HepG2 (cell line): Measurements from ENCODE around the gene CLN6. TPM values are rescaled to one million over a fixed set of nuclear protein-coding genes. Genes with fewer than 3 reads are reported as not detected.

Source experiments
- ARID4A ChIP-seq: sonication (generic); formaldehyde crosslinking; IDR thresholded peaks from 2 replicates; pipeline ENCODE4 v1.5.0; 2020; ENCODE audit warnings: mild to moderate bottlenecking, missing genetic modification reagents, borderline replicate concordance
- ATM ChIP-seq: fragments of 450-650 bp; IDR thresholded peaks from 2 replicates; pipeline ENCODE4 v1.7.1; 2017; ENCODE audit warnings: mild to moderate bottlenecking, borderline replicate concordance
- CAMTA2 ChIP-seq: sonication (generic); formaldehyde crosslinking; IDR thresholded peaks from 2 replicates; pipeline ENCODE4 v1.4.0; 2020; ENCODE audit warnings: mild to moderate bottlenecking, missing genetic modification reagents, borderline replicate concordance
- HCFC1 ChIP-seq: fragments of 150-350 bp; IDR thresholded peaks from 2 replicates; pipeline ENCODE4 v1.6.1; 2014; ENCODE audit warnings: low read depth, low read length
- IRF1 ChIP-seq: sonication (generic); formaldehyde crosslinking; IDR thresholded peaks from 2 replicates; pipeline ENCODE4 v1.4.0; 2020; ENCODE audit warnings: low read depth, mild to moderate bottlenecking, missing genetic modification reagents
- MIER2 ChIP-seq: IDR thresholded peaks from 2 replicates; pipeline ENCODE4 v1.6.1; 2016; ENCODE audit warnings: missing biosample characterization, missing genetic modification reagents
- NCOR1 ChIP-seq: fragments of 200-600 bp; sonication (generic); IDR thresholded peaks from 2 replicates; pipeline ENCODE4 v1.7.0; 2017; ENCODE audit warnings: antibody characterized with exemption, low read length, borderline replicate concordance
- POLR2AphosphoS5 ChIP-seq: IDR thresholded peaks from 2 replicates; pipeline ENCODE4 v1.6.1; 2012; ENCODE audit warnings: low read depth, low read length
- SATB2 ChIP-seq: sonication (generic); formaldehyde crosslinking; IDR thresholded peaks from 2 replicates; pipeline ENCODE4 v1.5.0; 2020; ENCODE audit warnings: missing genetic modification reagents
- SMARCC2 ChIP-seq: fragments of 450-650 bp; IDR thresholded peaks from 2 replicates; pipeline ENCODE4 v1.6.1; 2017; ENCODE audit warnings: antibody characterized with exemption, mild to moderate bottlenecking
- SP5 ChIP-seq: IDR thresholded peaks from 2 replicates; pipeline ENCODE4 v1.6.1; 2016; ENCODE audit warnings: low read depth, borderline replicate concordance
- YEATS2 ChIP-seq: sonication (generic); formaldehyde crosslinking; IDR thresholded peaks from 2 replicates; pipeline ENCODE4 v1.4.0; 2020; ENCODE audit warnings: missing genetic modification reagents, borderline replicate concordance
- ZFP36L2 ChIP-seq: sonication (generic); formaldehyde crosslinking; IDR thresholded peaks from 2 replicates; pipeline ENCODE4 v1.4.0; 2020; ENCODE audit warnings: missing genetic modification reagents
- ZNF101 ChIP-seq: sonication (generic); formaldehyde crosslinking; IDR thresholded peaks from 2 replicates; pipeline ENCODE4 v1.4.0; 2020; ENCODE audit warnings: mild to moderate bottlenecking, low read depth, missing genetic modification reagents, borderline replicate concordance
- ZNF160 ChIP-seq: sonication (generic); formaldehyde crosslinking; IDR thresholded peaks from 2 replicates; pipeline ENCODE4 v1.8.0; 2022; ENCODE audit warnings: mild to moderate bottlenecking, inconsistent platforms, missing genetic modification reagents
- ZNF530 ChIP-seq: sonication (generic); formaldehyde crosslinking; IDR thresholded peaks from 2 replicates; pipeline ENCODE4 v1.5.0; 2020; ENCODE audit warnings: low read depth, mild to moderate bottlenecking, missing genetic modification reagents
- ZNF552 ChIP-seq: sonication (generic); formaldehyde crosslinking; IDR thresholded peaks from 2 replicates; pipeline ENCODE4 v1.9.0; 2022; ENCODE audit warnings: missing genetic modification reagents, mild to moderate bottlenecking, borderline replicate concordance
- polyA plus RNA-seq, 8 experiments: library from polyadenylated mRNA; depleted of rRNA in 3 of 8; stranded (reverse) in 7 of 8; unstranded in 1 of 8; fragments of >200 nt; fragmentation: Illumina TruSeq in 4 of 8; extraction: Trizol in 4 of 8; gene quantifications; 2 replicates each; pipeline versions ENCODE4 v1.2.1 to v1.2.3, GENCODE V29; 2011 to 2016; ENCODE audit warnings: low read depth in 4 of 8, missing spikeins in 1 of 8, mixed read lengths in 1 of 8; ENCODE audit not compliant: insufficient read depth in 1 of 8
- total RNA-seq, 5 experiments: library from RNA; depleted of rRNA; stranded (reverse); fragments of >200 nt; fragmentation: Illumina TruSeq; extraction: Trizol; gene quantifications; 2 replicates each; pipeline ENCODE4 v1.2.3, GENCODE V29; 2016; ENCODE audit warnings: low read depth in 1 of 5
- TF ChIP-seq, protein P1 (sequence below): sonication (generic); formaldehyde crosslinking; conservative IDR thresholded peaks from 2 replicates; pipeline ENCODE4 v1.5.0; 2020; ENCODE audit warnings: missing genetic modification reagents
- TF ChIP-seq, protein P2 (sequence below): IDR thresholded peaks from 2 replicates; pipeline ENCODE4 v1.6.1; 2016; ENCODE audit warnings: low read depth, control low read depth
- TF ChIP-seq, protein P3 (sequence below): sonication (generic); formaldehyde crosslinking; IDR thresholded peaks from 2 replicates; pipeline ENCODE4 v1.5.1; 2020; ENCODE audit warnings: mild to moderate bottlenecking, missing genetic modification reagents, borderline replicate concordance

CLN6 gene
- total and polyA plus RNA-seq, 2 of the 13 experiments (the other 11 are each of a cell fraction or from before 2014, with no cell fraction given): 24.9 to 27.1 TPM

DNA sequence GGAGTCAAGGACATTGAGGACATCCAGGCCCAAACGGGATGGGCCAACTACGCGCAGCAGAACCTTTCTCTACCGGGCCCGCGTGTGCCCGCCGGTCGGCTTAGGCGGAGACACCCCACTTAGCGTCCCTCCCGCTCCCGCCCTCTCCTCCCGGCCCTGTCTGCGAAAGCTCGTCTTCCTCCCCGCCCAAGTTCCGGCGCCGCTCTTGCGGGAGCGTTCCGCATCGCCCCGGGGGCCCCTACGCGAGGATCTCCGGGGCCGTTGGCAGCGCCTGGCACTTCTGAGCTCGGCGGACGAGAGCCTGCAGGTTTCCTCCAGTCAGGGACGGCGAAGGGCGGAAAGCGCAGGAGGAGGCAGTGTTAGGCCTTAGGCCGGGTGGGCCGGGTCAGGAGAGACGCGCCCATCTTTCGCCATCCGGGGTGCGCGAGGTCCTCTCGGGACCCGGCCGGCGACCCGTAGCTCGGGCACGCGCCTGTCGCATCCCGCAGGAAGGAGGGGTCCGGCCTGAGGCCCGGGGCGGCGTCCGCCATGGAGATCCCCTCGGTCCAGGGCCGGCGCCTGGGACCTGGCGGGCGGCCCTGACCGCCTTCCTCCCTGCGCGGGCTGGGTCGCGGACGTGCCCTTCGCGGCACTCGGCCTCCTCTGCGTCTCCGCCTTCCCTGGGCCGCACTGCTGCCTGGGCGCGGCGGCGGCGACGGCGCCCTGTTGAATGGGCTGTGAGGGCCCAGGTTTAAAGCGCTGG lies 48.2 kb upstream of the CLN6 start, which contains the start of gene FEM1B (continued):
- TF ChIP-seq POLR2AphosphoS5: peak; percentile 76
- TF ChIP-seq MIER2 (CRISPR knock-in tag): peak; percentile 21; the same call in 1 of the 2 replicates
- TF ChIP-seq, protein P1, sequence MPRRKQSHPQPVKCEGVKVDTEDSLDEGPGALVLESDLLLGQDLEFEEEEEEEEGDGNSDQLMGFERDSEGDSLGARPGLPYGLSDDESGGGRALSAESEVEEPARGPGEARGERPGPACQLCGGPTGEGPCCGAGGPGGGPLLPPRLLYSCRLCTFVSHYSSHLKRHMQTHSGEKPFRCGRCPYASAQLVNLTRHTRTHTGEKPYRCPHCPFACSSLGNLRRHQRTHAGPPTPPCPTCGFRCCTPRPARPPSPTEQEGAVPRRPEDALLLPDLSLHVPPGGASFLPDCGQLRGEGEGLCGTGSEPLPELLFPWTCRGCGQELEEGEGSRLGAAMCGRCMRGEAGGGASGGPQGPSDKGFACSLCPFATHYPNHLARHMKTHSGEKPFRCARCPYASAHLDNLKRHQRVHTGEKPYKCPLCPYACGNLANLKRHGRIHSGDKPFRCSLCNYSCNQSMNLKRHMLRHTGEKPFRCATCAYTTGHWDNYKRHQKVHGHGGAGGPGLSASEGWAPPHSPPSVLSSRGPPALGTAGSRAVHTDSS (CRISPR knock-in tag): no peak
- TF ChIP-seq IRF1 (CRISPR knock-in tag): no peak
- TF ChIP-seq SATB2 (CRISPR knock-in tag): no peak
- TF ChIP-seq, protein P2, sequence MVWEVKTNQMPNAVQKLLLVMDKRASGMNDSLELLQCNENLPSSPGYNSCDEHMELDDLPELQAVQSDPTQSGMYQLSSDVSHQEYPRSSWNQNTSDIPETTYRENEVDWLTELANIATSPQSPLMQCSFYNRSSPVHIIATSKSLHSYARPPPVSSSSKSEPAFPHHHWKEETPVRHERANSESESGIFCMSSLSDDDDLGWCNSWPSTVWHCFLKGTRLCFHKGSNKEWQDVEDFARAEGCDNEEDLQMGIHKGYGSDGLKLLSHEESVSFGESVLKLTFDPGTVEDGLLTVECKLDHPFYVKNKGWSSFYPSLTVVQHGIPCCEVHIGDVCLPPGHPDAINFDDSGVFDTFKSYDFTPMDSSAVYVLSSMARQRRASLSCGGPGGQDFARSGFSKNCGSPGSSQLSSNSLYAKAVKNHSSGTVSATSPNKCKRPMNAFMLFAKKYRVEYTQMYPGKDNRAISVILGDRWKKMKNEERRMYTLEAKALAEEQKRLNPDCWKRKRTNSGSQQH (CRISPR knock-in tag): peak; percentile 67; the same call in 1 of the 2 replicates
- TF ChIP-seq ZFP36L2 (CRISPR knock-in tag): no peak
- TF ChIP-seq ZNF530 (CRISPR knock-in tag): no peak
- 0 out of 2 replicates have a peak, but pooled peaks have one; percentile 61 for TF ChIP-seq NCOR1
- peak; percentile 96 for TF ChIP-seq ARID4A (CRISPR knock-in tag)
- peak; percentile 96 for TF ChIP-seq YEATS2 (CRISPR knock-in tag)
- peak; percentile 64; the same call in 1 of the 2 replicates for TF ChIP-seq ZNF552
- peak; percentile 30 for TF ChIP-seq CAMTA2 (CRISPR knock-in tag)
- peak; percentile 82; the same call in 1 of the 2 replicates for TF ChIP-seq ZNF160 (CRISPR knock-in tag)
- TF ChIP-seq SP5 (CRISPR knock-in tag): peak; percentile 37
- TF ChIP-seq SMARCC2: no peak
- TF ChIP-seq, protein P3, sequence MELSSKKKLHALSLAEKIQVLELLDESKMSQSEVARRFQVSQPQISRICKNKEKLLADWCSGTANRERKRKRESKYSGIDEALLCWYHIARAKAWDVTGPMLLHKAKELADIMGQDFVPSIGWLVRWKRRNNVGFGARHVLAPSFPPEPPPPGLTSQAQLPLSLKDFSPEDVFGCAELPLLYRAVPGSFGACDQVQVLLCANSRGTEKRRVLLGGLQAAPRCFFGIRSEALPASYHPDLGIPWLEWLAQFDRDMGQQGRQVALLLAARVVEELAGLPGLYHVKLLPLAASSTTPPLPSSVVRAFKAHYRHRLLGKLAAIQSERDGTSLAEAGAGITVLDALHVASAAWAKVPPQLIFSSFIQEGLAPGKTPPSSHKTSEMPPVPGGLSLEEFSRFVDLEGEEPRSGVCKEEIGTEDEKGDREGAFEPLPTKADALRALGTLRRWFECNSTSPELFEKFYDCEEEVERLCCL (CRISPR knock-in tag): peak; percentile 92
- TF ChIP-seq ZNF101 (CRISPR knock-in tag): no peak
- TF ChIP-seq ATM: no peak
- TF ChIP-seq HCFC1: peak; percentile 63; the same call in 1 of the 2 replicates
